HL-60 (cell line): Measurements from ENCODE around the gene ZNF804A.

Source experiments
- GABPA ChIP-seq: IDR thresholded peaks from 2 replicates; pipeline ENCODE4 v1.6.1; 2012; ENCODE audit warnings: low read depth
- POLR2AphosphoS5 ChIP-seq: IDR thresholded peaks from 2 replicates; pipeline ENCODE4 v1.6.1; 2012; ENCODE audit warnings: low read depth
- SPI1 ChIP-seq: IDR thresholded peaks from 2 replicates; pipeline ENCODE4 v1.6.1; 2012; ENCODE audit warnings: low read depth, mild to moderate bottlenecking, borderline replicate concordance
- TF ChIP-seq, protein P1 (sequence below): IDR thresholded peaks from 2 replicates; pipeline ENCODE4 v1.6.1; 2012; ENCODE audit warnings: low read depth; ENCODE audit not compliant: insufficient replicate concordance
- TF ChIP-seq, protein P2 (sequence below): IDR thresholded peaks from one replicate; pipeline ENCODE4 v1.5.1; 2011; ENCODE audit warnings: low read length, control low read depth, inconsistent platforms; ENCODE audit not compliant: insufficient read depth

DNA sequence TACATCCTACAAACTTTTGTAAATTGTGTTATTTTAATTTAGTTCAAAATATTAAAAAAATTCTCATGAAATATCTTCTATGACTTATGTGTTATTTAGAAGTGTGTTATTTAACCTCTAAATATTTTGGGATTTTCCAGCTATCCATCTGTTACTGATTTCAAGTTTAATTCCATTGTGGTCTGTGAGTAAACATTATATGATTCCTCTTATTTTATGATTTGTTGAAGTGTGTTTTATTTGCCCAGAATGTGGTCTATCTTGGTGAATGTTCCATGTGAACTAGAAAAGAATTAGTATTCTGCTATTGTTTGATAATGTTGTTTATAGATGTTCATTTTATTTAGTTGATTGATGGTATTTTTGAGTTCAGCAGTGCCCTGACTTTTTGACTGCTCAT, 136.0 kb downstream of the ZNF804A start:
- TF ChIP-seq, protein P1, sequence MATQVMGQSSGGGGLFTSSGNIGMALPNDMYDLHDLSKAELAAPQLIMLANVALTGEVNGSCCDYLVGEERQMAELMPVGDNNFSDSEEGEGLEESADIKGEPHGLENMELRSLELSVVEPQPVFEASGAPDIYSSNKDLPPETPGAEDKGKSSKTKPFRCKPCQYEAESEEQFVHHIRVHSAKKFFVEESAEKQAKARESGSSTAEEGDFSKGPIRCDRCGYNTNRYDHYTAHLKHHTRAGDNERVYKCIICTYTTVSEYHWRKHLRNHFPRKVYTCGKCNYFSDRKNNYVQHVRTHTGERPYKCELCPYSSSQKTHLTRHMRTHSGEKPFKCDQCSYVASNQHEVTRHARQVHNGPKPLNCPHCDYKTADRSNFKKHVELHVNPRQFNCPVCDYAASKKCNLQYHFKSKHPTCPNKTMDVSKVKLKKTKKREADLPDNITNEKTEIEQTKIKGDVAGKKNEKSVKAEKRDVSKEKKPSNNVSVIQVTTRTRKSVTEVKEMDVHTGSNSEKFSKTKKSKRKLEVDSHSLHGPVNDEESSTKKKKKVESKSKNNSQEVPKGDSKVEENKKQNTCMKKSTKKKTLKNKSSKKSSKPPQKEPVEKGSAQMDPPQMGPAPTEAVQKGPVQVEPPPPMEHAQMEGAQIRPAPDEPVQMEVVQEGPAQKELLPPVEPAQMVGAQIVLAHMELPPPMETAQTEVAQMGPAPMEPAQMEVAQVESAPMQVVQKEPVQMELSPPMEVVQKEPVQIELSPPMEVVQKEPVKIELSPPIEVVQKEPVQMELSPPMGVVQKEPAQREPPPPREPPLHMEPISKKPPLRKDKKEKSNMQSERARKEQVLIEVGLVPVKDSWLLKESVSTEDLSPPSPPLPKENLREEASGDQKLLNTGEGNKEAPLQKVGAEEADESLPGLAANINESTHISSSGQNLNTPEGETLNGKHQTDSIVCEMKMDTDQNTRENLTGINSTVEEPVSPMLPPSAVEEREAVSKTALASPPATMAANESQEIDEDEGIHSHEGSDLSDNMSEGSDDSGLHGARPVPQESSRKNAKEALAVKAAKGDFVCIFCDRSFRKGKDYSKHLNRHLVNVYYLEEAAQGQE: no peak
- TF ChIP-seq, protein P2, sequence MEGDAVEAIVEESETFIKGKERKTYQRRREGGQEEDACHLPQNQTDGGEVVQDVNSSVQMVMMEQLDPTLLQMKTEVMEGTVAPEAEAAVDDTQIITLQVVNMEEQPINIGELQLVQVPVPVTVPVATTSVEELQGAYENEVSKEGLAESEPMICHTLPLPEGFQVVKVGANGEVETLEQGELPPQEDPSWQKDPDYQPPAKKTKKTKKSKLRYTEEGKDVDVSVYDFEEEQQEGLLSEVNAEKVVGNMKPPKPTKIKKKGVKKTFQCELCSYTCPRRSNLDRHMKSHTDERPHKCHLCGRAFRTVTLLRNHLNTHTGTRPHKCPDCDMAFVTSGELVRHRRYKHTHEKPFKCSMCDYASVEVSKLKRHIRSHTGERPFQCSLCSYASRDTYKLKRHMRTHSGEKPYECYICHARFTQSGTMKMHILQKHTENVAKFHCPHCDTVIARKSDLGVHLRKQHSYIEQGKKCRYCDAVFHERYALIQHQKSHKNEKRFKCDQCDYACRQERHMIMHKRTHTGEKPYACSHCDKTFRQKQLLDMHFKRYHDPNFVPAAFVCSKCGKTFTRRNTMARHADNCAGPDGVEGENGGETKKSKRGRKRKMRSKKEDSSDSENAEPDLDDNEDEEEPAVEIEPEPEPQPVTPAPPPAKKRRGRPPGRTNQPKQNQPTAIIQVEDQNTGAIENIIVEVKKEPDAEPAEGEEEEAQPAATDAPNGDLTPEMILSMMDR: no peak
- TF ChIP-seq POLR2AphosphoS5 (no peak), SPI1 (no peak), GABPA (no peak)
